Hematopoietic multipotent progenitor cell (in vitro differentiated cells): ENCODE measurements around the gene XPR1. TPM values are rescaled to one million over a fixed set of nuclear protein-coding genes. Genes with fewer than 3 reads are reported as not detected.

Source experiments
- DNase-seq, 3 donors: peaks; one replicate each; pipeline ENCODE4 v3.0.0-alpha.2; 2011 to 2015; ENCODE audit warnings: low read depth in 2 of 3, low spot score in 2 of 3
- total RNA-seq: library from RNA; depleted of rRNA; stranded (reverse); fragments of >200 nt; gene quantifications from one replicate; pipeline ENCODE4 v1.2.3, GENCODE V29; 2012

Gene XPR1
- total RNA-seq, 1 donor, result 9.2 TPM

DNA sequence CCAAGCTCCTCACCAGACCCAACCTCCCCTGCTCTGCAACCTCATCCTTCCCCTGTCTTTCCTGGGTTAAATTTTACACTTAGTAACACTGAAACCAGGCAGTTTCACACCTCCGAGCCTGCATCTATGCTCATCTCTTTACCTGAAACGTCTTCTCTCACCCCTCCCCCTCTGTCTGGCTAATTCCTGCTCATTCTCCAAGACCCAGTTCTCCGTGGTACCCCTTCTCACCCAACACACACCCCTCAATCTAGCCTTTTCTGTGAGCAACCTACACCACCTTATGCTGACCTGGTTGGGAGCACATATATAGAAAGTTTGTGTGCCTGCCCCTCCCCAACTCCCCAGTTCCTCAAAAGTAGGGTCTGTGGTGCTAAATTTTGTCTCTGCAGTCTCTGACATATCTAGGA, 277.2 kb downstream of the XPR1 start:
- DNase-seq, result no peak

DNA sequence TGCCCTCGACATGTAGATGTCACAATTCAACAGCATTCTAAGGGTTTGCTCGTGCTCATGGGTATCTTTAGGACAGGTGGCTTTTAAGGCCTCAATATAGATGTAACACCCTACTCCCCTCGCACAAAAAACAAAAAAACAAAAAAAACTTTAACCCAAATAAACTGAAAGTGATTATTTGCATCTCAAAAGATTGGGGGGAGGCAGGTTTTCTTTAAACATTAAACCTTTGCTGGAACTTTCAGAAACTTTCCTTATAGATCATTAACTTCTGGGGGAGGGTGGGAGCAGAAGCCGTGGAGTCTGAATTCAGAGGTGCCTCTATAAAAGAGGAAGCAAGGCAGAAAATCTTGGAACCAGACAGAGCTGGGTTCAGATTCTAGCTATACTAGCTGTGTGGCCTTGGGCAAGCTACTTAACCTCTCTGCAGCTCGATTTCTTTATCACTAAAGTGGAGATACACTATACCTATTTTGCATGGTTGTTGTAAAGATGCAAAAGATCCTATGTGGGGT, 277.7 kb downstream of the XPR1 start:
- DNase-seq, result no peak

DNA sequence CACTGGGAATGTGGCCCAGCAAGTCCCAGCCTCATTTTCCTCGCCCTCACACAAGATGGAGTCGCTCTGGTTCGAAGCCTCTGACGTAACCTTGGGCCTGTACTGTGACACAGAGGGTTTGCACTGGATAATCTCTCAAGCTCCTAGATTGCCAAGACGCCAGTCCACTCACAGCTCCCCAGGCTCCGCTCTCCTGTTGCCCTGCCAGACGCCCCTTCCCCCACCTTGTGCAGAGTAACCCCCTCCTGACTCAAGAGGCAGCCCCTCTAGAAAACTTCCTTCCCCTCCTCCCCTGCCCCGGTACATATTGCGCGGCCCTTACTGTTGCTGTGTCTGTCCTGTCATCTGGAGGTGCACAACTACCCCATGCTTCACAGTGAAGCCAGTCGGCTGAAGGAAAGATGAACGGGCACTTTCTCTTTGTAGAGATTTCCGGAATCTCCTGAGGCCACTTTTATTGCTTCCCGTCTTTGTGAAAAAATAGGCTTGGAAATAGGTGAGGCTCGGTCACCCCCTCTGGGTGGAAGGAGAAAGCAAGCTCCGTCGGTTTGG, 279.9 kb downstream of the XPR1 start:
- peak in 1 of 3 donors; percentile 20 for DNase-seq

DNA sequence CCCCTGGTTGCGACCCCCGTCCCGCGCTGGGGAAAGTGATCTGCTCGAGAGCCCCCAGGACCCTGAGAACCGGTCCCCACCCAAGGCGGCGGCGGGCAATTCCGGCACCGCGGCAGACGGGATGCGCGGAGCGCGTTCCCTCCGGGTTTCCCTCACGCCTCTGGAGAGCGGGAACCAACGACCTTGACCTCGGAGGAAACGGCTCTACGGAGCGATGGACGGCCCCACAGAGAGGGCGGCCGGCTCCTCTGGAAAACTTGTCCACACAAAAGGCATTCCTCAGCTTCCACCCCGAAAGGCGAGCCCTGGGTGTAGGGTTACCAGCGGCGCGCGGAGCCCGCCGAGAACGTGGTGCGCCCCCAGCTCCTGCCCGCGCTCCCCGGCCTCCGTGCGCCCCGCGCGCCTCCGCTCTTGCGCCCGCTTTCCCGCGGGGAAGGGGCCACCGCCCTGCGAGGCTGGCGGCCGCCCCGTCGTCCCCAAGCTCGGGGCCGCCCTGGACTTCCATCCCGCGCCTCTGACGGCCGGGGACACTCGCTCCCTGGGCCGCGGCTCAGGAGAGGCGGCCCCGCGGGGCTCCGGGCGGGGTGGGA, 280.5 kb downstream of the XPR1 start:
- no peak for DNase-seq

DNA sequence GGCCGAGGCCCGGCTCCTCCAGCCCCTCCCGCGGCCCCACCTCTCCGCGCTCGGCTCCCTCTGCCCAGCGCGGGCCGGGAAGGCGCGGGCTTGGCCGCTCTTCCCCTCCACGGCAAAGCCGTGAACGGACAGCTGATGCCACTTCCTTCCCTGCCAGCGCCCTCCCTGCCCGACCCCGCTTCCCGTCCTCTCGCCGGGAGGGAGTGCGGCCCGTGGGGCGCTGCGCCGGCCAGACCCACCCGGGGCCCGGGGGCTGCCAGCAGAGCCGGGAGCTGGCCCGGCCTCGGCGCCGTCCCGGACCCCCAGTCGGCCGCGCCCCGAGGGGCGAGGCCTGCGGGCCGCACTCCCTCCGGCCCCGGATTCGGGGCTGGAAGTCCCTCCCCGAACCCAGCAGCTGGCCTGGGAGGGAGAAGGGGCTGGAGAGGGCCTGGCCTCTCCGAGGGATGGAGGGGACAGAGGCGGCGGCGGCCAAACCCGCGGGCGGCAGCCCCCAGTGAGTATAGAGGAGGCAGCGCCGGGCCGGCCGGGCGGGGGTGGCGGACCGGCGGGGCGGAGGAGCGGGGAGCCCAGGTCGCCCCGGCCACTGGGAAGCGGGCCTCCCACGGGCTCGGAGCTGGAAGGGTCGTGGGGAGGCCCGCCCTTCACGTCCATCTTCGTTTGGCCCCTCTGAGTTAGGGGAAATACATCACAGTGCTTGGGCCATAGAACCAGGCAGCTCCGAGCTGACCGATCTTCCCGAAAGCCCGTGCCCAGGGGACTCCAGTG, 281.2 kb downstream of the XPR1 start, which contains the start of gene KIAA1614:
TSS of gene KIAA1614 (plus strand) at position 97 of the 765 bp plus-strand sequence. CDS start at position 444, 347 bp downstream.
- no peak for DNase-seq

- no peak for DNase-seq
Measured at GRCh38 chr1:180915426-180915965, 283.7 kb downstream of the XPR1 start.

- DNase-seq, result no peak
Measured at GRCh38 chr1:180916012-180916770, 284.4 kb downstream of the XPR1 start.

GRCh38 chr1:180916771-180917170, 284.9 kb downstream of the XPR1 start:
- no peak for DNase-seq

- DNase-seq, result no peak
Measured at GRCh38 chr1:180917306-180918065, 285.7 kb downstream of the XPR1 start.

GRCh38 chr1:180918519-180918918, 286.7 kb downstream of the XPR1 start:
- no peak for DNase-seq

DNA sequence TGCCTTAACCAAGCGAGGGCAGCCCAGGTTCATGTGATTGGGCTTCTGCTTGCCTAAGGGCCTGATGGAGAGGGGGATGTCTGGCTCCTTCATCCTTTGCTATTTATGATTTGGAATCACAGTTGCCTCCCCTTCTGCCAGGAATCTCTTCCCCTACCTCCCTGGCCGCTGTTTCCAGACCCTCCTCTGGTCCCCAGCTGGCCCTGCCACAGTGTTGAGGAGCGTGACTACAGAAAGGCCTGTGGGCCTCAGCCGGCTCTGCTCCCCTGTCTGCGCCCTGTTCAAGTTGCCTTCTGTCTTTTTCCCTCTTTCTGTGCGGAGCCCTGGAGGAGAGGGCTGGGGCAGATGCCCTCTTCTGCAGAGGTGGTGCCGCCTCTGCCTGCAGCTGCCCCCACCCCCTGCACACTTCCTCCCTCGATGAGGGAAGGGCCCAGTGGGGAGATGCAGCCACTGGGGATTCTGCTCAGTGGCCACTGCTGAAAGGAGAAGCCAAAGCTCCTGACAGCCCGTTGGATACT, 287.4 kb downstream of the XPR1 start:
- no peak for DNase-seq

DNA sequence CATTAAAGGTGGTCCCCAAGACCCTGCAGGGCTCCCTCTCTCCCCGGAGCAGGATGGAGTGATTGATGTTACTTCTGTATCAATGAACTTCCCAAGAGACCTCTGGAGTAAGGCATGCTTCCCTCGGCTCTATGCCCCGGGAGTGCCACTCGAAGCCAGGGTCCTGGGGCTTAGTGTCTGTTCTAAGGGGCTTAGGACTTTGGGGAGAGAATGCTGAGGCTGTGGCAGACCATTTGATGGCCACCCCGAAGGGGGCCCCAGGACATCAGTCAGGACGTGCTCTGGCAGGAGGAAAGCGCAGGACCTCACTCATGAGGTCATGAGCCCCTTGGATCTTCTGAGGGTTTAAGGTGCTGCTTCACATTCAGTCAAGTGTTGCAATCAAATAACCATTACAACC, 288.4 kb downstream of the XPR1 start:
- DNase-seq, result no peak

- DNase-seq, result no peak
Measured at GRCh38 chr1:180920702-180921101, 288.9 kb downstream of the XPR1 start.

DNA sequence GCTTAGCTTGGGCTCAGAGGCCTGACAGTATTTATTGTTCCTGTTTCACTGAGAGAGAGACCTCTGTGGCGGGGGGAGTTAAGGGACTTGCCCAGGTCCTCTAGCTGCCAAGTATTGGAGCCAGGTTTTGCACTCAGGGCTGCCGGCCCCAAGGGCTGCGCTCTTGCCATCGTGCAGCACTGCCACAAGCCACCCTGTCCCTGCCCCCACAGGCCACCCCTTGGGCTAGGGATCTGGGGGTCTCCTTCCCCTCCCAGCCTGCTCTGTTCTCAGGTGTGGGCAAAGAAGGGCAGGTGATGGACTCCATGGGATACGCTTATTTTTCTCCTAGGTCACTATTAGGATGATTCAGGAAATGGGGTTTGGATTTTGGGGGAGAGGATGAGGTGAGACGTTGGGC, 289.6 kb downstream of the XPR1 start:
- DNase-seq, result no peak

DNA sequence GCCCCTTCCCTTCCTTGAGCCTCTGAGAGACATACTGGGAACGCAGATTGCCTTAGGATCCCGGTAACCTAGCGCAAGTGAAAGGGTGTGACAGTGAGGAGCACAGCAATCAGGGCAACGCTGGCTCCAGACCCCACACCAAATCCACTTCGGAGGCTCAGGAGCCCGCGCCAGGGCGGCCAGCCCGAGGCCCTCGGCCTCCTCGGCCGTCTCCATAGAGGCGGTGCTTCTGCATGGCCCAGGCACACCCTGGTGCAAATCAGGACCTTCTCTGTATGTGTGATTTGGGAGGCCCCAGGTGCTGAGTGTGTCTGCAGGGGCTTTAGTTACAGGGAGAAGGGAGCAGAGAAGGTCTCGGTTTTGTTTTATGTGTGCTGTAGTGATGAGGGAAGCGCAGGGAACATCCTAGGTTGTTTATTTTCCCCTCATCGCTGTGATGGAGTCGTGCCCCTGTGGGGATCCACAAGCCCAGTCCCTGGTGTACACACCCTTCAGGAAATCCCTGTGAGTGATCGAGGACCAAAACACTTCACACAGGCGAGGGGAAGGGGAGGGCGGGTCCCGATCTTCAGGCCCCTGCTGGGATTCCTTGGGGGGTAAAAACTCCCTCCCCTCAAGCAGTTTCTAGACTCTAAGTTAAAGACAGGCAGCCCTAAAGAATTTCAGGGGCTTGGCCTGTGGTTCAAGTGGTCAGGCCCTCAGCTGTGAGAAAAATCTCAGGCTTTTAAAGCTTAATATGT, 290.2 kb downstream of the XPR1 start:
- no peak for DNase-seq

DNA sequence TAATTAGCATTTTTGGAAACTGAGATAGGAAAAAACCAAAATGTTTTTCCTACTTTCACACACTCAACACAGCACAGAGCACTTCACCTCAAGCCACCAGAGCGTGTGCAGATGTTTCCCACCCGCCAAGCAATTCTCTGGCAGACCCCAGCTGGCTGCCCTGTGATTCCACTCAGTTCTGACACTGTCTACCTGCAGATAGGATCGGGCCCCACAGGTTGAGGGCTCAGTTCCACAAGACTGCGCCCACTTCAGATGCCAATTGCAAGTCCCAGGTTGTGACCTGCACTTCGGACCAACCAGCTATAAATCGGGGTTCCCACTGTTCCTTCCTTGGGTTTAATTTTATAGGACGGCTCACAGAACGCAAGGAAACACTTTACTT, 290.8 kb downstream of the XPR1 start:
- DNase-seq, result no peak

DNA sequence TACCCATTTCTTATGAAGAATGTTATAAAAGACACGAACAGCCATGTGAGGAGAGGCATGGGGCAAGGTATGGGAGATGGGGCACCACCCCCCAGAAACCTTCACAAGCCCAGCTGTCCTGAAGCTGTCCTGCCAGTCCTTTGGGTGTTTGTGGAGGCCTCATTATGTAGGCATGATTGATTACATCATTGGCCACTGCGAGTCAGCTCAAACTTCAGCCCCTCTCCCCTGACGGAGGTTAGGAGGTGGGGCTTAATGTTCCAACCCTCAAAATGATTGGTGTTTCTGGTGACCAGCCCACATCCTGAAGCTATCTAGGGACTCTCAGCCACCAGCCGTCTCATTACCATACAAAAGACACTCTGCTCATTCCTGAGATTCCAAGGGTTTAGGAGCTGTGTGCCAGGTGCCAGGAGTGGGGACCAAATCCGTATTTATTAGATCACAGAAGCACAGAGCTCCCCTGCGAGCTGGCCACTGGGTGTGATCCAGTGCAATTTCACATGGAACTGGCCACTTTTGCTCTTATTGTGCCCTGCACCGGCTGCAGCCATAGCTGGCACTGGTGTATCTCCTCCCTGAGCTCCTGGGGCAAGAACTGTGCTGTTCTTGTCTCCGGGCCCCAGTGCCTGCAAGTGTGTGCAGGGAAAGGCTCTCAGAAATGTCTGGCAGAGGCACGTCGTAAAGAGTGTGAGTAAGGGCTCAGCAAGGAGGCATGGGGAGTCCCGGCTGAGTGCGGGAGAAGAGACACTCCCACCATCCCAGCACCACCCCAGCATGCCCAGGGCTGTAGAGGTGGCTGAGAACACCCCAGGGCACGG, 291.4 kb downstream of the XPR1 start:
- no peak for DNase-seq

DNA sequence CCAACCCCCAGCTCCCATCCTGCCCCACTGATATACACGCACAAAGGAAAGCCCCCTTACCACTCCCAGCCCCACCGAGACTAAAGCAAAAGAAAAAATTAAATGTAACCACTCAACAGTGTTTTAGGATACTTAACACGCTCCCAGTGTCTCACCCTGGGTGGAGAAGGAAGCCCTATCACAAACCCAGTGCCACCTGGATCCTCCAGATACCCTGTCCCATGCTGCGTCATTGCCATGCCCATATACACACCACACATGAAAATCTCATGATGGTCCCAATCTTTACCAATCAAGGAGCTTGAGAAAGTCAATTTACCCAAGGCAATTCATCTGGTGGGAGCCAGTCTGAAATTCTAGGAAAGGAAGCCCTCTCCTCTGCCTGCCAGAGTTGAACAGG, 292.1 kb downstream of the XPR1 start:
- DNase-seq, result no peak
